Muscle layer of duodenum (tissue), 2 donors: ENCODE results near the gene ANO2.
"Not testable (repeated sequence)": the region's sequence is repeated elsewhere in the genome, so short reads cannot be mapped to it uniquely, and the experiment has no call there.

ENCODE experiments used
- H3K27ac ChIP-seq: one replicate; pipeline ENCODE4 v1.7.0; 2013; ENCODE audit warnings: mild to moderate bottlenecking, low read length
- H3K27me3 ChIP-seq: one replicate; pipeline ENCODE4 v1.7.0; 2013; ENCODE audit warnings: low read depth, mild to moderate bottlenecking, control low read depth, low read length
- H3K36me3 ChIP-seq, 2 donors: one replicate each; pipeline ENCODE4 v1.7.0; 2013; ENCODE audit warnings: low read length in 2 of 2, control low read depth in 1 of 2, mild to moderate bottlenecking in 1 of 2; ENCODE audit not compliant: insufficient read depth in 2 of 2, control insufficient read depth in 1 of 2
- H3K4me1 ChIP-seq, 2 donors: one replicate each; pipeline ENCODE4 v1.7.0; 2013; ENCODE audit warnings: low read length in 2 of 2, mild to moderate bottlenecking in 2 of 2, control low read depth in 1 of 2, moderate library complexity in 1 of 2; ENCODE audit not compliant: insufficient read depth in 2 of 2, control insufficient read depth in 1 of 2
- H3K4me3 ChIP-seq, 2 donors: one replicate each; pipeline ENCODE4 v1.7.0; 2013; ENCODE audit warnings: low read length in 2 of 2, low read depth in 1 of 2, mild to moderate bottlenecking in 1 of 2
- H3K9me3 ChIP-seq, 2 donors: one replicate each; pipeline ENCODE4 v1.7.0; 2013; ENCODE audit warnings: low read length in 2 of 2, control low read depth in 1 of 2, mild to moderate bottlenecking in 1 of 2; ENCODE audit not compliant: control insufficient read depth in 1 of 2
- donor health status: healthy.

ANO2 gene

DNA sequence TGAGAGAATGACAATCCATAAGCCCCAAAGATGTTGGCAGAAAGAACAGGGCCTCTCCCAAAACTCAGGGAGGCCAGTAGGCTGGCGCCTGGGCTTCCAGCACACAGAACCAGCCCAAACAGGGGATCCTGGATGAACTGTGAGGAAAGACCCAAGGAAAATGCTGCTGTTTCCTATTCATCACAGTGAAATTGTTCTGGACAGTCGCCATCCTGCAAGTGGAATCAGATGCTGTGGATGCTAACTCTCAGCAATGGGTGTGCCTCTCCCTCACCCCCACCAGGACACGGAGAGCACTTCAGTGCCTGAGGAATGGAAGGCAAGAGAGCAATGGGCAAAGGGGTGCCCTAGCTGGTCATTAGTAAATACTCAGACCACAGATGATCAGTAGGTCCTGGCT is 80.8 kb downstream of the ANO2 start:
- Histone ChIP-seq H3K36me3 (no peaks in the 10 kb centered on the region), H3K27me3 (no peaks in the 10 kb centered on the region), H3K4me3 (no peak overlapping the region), H3K4me1 (peaks cover 0 to 3% of the 10 kb centered on the region in 2 donors), H3K9me3 (no peaks in the 10 kb centered on the region), H3K27ac (no peak overlapping the region)

DNA sequence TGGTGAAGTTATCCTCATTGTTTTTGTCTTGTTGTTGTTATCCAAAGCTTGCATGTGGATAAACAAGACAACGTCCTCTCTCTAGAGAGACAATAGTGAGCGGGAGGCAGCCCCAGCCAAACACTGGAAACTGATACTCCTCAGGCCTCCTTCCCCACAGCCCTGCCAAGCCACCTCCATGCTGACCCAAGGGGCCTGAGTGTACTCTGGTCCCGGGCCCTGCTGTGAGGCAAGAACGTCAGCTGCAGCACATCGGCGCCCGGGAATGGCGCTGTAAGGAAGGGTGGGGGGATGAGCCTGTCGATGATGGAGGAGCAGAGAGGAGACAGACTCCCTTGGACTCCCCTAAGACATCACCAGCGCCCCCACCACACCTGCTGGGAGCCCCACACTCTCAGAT is 83.6 kb downstream of the ANO2 start:
- H3K36me3 ChIP-seq = no peaks in the 10 kb centered on the region
- H3K4me1 ChIP-seq = no peaks in the 10 kb centered on the region
- H3K27ac ChIP-seq = no peak overlapping the region
- H3K9me3 ChIP-seq = no peaks in the 10 kb centered on the region
- H3K27me3 ChIP-seq = no peaks in the 10 kb centered on the region
- no peak overlapping the region for H3K4me3 ChIP-seq

DNA sequence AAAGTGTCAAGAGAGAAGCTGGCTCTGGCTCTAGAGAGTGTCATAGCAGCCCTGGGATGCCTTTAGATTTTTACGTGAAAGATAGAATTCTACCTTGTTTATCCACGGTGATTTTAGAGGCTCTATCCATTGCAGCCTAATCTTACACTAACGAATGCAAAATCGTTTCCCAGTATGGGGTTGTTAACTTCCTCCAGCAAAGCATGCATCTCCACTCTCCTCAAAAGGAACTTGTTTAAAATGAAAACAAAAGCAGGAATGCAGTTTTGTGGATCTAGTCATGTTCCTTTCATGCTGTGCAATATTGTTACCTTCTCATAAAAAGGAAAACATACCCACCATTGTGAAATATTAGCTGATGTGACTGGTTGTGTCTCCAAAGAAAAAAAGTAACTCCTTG is 88.4 kb downstream of the ANO2 start:
- Histone ChIP-seq H3K9me3 (no peaks in the 10 kb centered on the region), H3K4me1 (no peaks in the 10 kb centered on the region), H3K36me3 (no peaks in the 10 kb centered on the region), H3K27me3 (no peaks in the 10 kb centered on the region), H3K4me3 (no peak overlapping the region), H3K27ac (no peak overlapping the region)

DNA sequence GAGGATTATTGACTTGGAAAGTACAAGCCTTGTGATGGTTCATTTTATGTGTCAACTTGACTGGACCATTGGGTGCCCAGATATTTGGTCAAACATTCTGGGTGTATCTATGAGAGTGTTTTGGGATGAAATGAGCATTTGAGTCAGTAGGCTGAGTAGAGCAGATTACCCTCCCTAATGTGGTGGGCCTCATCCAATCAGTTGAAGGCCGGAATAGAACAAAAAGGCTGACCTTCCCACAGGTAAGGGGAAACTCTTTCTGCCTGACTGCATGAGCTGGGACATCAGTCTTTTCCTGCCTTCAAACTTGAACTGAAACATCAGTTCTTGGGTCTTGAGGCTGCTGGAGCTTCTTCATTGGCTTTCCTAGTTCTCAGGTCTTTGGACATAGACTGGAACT is 98.1 kb downstream of the ANO2 start:
- Histone ChIP-seq H3K36me3 (no peaks in the 10 kb centered on the region), H3K4me1 (no peaks in the 10 kb centered on the region), H3K27me3 (no peaks in the 10 kb centered on the region), H3K27ac (no peak overlapping the region), H3K4me3 (no peak overlapping the region), H3K9me3 (peaks cover 0 to 9% of the 10 kb centered on the region in 2 donors)

DNA sequence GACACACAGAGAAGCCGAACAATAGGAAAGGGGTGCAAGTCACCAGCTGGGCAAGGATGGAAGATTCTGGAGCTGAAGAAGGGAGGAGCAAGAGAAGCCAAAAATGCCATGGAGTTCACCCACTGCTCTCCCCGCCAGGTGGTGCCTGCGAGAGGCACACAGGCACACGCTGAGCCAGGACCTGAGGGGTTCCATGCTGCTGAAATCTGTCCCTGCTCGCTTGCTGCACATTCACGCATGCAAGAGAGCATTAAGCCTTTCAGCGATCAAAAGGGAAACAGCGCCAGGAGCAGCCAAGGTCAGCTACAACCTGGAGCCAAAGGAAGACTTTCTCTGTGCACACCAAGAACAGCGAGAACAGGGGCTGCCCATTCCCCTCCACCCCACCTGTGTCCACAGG is 104.1 kb downstream of the ANO2 start:
- no peaks in the 10 kb centered on the region for H3K9me3 ChIP-seq
- H3K4me3 ChIP-seq = no peak overlapping the region
- H3K27ac ChIP-seq = no peak overlapping the region
- H3K27me3 ChIP-seq = no peaks in the 10 kb centered on the region
- H3K36me3 ChIP-seq = no peaks in the 10 kb centered on the region
- no peaks in the 10 kb centered on the region for H3K4me1 ChIP-seq

DNA sequence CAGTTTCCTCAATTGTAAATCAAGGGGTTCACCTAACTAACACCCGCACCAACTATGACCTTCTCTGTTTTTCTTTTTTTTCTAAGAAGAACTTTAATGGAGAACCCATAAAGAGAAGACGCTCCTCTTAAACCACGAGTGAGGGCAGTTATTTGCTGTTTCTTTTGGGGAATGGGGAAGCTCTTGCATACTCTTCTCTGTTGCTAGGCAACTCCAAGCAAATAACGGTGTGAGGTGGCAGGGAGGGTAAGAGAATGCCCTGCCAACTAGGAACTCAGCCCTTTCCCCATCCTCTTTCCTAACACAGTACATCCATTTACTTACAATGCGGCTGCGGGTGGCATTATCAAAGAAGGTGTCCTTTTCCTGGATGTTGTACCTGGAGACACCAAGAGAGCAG is 114.9 kb downstream of the ANO2 start:
- Histone ChIP-seq H3K27me3 (no peaks in the 10 kb centered on the region), H3K4me1 (no peaks in the 10 kb centered on the region), H3K36me3 (no peaks in the 10 kb centered on the region), H3K9me3 (no peaks in the 10 kb centered on the region), H3K27ac (no peak overlapping the region), H3K4me3 (no peak overlapping the region)

DNA sequence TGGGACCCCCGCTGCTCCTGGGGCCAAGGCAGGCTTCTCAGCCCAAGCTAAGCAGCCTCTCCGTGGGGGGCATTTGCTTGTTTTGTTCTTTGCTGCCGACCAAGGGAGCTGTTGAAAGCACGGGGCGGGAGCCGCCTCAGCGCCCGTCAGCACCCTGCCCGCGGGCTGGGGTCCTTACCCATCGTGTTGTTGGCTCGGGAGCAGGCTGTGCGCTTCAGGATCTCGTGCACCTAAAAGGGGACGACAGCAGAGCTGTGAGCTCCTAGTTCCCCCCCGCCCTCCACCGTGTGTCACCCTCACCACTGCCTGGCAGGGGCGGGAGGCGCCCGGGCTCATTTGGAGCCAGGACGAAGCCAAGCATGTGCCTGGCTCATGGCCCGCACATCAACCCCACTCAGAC is 117.5 kb downstream of the ANO2 start:
- H3K4me1 ChIP-seq = no peaks in the 10 kb centered on the region
- H3K27me3 ChIP-seq = no peaks in the 10 kb centered on the region
- H3K9me3 ChIP-seq = peaks cover 0 to 5% of the 10 kb centered on the region in 2 donors
- H3K4me3 ChIP-seq = no peak overlapping the region
- no peaks in the 10 kb centered on the region for H3K36me3 ChIP-seq
- no peak overlapping the region for H3K27ac ChIP-seq

DNA sequence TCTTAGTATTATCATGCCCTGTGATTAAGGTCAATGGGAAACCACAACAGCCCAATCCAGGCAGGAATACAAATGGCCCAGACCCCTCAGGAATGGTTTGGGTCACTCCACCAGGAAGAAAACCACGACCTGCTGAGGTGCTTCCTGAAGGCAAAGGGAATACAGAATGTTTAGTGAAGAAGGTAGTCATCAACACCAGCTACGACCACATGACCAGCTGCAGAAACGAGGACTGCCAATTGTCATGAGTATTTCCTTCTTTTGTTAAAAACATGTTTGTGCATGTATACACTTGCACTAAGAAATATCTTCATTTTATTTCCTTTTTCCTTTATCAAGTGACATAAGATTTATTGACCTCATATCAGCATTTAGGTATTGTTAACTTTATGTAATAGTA is 119.3 kb downstream of the ANO2 start:
- not testable (repeated sequence) for H3K36me3 ChIP-seq, H3K27ac ChIP-seq, H3K27me3 ChIP-seq, H3K4me1 ChIP-seq, H3K4me3 ChIP-seq, H3K9me3 ChIP-seq

DNA sequence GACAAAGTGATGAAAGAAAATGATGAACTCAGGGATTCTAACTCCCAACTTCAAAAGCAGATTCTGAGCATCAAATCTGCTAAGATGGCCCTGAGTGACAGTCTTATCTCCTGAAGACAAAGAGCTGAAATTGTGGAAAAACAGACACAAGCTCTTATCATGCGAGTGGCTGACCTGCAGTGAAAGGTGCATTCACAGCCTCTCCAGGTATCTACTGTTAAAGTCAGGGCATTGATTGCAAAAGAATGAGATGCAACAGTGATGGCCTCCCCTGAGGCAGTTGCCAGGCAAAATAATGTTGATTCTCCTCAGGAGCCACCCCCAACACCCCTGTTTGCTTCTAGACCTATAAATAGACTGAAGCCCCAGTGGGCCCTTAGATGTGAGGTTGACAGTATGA is 126.2 kb downstream of the ANO2 start:
- H3K27ac ChIP-seq, H3K4me1 ChIP-seq, H3K36me3 ChIP-seq, H3K27me3 ChIP-seq, H3K4me3 ChIP-seq: not testable (repeated sequence)
- H3K9me3 ChIP-seq = peaks cover 0 to 21% of the 10 kb centered on the region in 2 donors

DNA sequence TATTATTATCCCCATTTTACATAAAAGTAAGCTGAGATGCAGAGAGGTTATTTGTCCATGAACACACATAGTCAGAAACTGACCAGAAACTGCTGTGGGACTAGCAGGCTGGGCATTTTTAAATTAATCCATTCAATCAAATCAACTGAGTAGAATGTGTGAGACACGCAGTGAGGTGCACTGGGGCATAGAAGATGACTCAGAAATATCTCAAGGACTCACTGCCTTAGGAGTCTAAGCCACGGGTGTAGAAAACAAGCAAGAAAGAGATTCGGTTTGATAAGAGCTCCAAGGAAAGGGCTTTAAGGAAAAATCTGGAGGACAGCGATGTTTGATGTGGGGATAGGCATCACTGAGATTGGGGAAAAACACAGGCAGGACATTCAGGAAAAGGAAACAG is 127.8 kb downstream of the ANO2 start:
- Histone ChIP-seq H3K27me3 (no peaks in the 10 kb centered on the region), H3K27ac (no peak overlapping the region), H3K9me3 (peaks cover 0 to 18% of the 10 kb centered on the region in 2 donors), H3K4me3 (no peak overlapping the region), H3K4me1 (no peaks in the 10 kb centered on the region), H3K36me3 (no peaks in the 10 kb centered on the region)

DNA sequence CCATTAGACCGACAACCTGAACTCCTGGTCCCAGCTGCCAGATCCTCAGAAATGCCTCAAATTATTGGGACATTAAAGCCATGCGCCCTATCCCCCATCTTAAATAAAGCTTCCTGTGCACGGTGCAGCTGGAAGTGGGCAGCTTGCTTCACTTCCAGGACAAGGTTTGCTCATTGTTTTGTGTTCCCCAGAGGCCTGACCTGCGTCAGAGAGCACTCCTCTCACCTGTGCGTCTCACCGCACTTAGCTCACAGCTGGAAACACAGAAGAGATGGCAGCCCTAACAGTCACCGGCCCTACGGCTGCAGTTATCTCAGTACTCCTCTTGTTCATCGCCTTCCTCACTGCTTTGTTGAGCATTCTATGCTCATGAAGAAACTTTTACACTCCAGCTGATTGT is 135.5 kb downstream of the ANO2 start:
- Histone ChIP-seq H3K27me3 (peaks cover 7% of the 10 kb centered on the region), H3K36me3 (no peaks in the 10 kb centered on the region), H3K9me3 (no peaks in the 10 kb centered on the region), H3K27ac (no peak overlapping the region), H3K4me3 (no peak overlapping the region), H3K4me1 (no peaks in the 10 kb centered on the region)

DNA sequence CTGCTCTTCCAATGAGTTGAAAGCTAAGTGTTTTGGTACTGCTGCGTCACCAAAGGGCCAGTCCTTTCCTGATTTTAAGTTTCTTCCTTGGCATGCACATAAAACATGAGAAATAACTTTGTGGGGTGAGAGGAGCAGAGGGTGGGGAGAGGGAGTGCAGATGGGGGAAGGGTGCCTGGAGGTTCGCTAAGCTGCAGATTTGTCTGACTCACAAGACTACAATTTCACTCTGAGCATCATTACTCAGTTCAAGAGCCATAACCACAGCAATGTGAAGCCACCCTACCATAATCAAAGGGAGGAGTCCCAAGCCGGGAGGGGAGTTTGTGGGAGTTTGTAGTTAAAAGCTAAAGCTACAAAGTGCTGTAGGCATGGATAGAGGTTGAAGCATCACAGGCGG is 136.1 kb downstream of the ANO2 start:
- Histone ChIP-seq H3K27ac (no peak overlapping the region), H3K27me3 (peaks cover 7% of the 10 kb centered on the region), H3K36me3 (no peaks in the 10 kb centered on the region), H3K9me3 (no peaks in the 10 kb centered on the region), H3K4me1 (no peaks in the 10 kb centered on the region), H3K4me3 (no peak overlapping the region)
